HTR-8/SVneo (cell line): ENCODE data around the gene ABCA6.

ENCODE experiments used
- DNase-seq: peaks from one replicate; pipeline ENCODE4 v3.0.0; 2011; ENCODE audit warnings: low spot score, mixed read lengths; ENCODE audit not compliant: insufficient read length
- FAIRE-seq: peaks from 2 replicates; lab custom pipeline; 2011; peaks lifted over from hg19 to GRCh38; lab: Jason Lieb, UNC

Gene ABCA6

GRCh38 chr17:69143151-69143550, 1.5 kb upstream of the ABCA6 start:
- no peak for FAIRE-seq
- no peak for DNase-seq

GRCh38 chr17:69142175-69142802, 594 bp upstream of the ABCA6 start:
- FAIRE-seq, result no peak
- DNase-seq, result no peak

- DNase-seq (no peak), FAIRE-seq (no peak)
Measured at GRCh38 chr17:69134112-69134511, 7.6 kb downstream of the ABCA6 start.

GRCh38 chr17:69130627-69131296, 10.9 kb downstream of the ABCA6 start:
- FAIRE-seq (no peak), DNase-seq (no peak)

- DNase-seq, result no peak
- FAIRE-seq, result no peak
Measured at GRCh38 chr17:69123626-69124025, 18.1 kb downstream of the ABCA6 start.

DNA sequence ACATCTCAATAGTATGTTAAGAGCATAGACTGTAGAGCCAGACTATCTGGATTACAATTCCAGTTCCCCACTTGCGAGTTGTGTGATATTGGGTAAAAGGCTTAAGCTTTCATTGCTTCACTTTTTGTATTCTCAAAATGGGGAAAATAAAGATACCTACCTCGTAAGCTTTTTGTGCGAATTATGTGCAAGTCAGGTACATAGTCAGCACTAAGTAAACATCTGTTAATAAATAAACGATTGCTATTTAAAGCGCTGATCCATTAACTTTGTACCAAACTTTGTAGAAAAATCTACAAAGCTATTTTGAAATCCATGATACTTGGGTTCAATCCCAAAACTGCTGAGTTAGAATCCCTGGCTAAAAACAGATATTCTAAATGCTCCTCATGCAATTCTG, 19.6 kb downstream of the ABCA6 start:
- FAIRE-seq, result no peak

DNA sequence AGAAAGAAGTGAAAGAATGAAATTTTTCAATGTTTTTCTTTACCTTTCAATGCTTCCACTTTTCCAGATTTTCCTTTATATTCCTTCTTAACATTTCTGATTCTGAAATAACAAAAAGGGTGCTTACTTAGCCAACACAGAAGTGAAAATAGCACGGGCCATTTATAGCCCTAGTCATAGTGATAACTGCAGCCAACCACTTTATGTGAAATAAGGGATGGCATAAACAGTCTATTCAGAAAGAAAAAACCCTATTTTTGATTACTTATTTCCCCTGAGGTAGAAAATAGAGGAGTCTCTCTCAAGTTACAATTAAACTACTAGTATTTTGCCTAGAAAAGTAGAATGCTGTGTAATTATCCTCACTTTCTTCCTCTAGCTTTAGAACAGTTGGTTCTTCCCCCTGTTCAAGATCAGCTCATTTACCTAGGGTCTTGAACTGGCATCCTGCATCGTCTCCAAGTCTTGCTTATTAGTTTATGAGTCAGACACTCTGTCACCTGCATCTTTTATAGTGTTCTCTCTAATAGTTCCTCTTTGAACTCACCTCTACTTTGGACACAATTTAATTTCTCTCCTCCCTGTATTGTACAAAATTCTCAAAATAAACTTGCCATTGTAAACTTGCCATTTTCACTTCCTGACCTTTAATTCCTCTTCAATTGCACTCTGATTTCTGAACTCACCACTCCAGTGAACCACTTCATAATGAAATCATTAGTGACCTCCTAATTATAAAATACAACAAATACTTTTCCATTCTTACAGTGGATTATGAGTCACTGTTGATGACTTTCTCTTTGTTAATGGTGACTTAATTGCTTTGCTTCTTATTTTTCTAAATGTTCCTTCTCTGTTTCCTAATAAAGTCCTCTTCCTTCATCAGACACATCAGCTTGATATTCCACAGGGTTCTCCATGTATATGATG, 23.6 kb downstream of the ABCA6 start:
- DNase-seq (no peak), FAIRE-seq (no peak)

More for the DNA sequence above, 19.6 kb downstream of the ABCA6 start:
- no peak for DNase-seq

DNA sequence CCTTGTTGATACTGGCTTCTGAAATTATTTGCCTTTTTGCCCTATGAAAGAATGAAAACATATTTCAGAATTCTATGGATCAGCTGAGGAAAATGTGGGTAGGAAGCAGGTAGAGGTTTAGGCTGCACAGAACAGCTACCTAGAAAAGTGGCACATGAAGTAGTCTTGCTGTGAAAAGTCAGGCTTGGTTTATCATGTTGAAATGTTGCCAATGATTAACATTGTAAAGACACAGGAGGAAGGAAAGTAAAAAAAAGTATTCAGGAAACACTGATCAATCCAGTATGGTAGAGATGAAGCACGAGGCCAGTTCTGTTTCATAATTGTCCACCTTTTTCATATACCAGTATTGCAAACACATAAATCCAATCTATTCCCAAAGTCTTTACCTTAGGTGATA, 29.9 kb downstream of the ABCA6 start:
- no peak for DNase-seq
- FAIRE-seq, result no peak

DNA sequence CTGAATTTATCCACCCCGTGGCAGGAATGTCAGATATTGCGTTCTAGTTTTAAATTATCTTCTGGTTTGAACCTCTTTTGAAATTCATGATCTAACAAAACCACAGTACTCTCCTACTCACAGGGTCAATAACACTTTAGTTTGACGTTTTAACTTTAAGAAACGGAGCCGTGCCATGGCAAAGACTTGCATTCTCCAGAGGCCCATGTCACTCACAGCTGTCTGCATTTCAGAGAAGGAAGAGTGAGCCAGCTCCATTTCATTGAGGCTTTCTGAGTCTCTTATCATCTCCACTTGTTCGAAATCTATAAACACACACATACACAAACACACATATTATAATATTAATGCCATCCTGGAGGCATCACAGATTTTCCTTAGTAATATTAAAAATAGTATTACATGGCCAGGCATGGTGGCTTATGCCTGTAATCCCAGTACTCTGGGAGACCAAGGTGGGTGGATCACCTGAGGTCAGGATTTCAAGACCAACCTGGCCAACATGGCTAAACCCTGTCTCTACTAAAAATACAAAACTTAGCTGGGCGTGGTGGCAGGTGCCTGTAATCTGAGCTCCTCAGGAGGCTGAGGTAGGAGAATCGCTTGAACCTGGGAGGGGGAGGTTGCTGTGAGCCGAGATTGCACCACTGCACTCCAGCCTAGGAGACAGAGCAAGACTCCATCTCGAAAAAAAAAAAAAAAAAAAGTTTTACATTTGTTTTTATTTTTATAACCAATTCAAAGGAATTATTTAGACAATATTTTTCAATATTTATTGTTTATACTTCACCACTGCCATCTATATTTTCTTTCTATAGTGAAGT, 35.6 kb downstream of the ABCA6 start:
- no peak for DNase-seq
- FAIRE-seq, result no peak

- no peak for FAIRE-seq
- DNase-seq, result no peak
Measured at GRCh38 chr17:69103557-69104233, 38.0 kb downstream of the ABCA6 start.

- DNase-seq (no peak), FAIRE-seq (no peak)
Measured at GRCh38 chr17:69098625-69099024, 43.1 kb downstream of the ABCA6 start.

DNA sequence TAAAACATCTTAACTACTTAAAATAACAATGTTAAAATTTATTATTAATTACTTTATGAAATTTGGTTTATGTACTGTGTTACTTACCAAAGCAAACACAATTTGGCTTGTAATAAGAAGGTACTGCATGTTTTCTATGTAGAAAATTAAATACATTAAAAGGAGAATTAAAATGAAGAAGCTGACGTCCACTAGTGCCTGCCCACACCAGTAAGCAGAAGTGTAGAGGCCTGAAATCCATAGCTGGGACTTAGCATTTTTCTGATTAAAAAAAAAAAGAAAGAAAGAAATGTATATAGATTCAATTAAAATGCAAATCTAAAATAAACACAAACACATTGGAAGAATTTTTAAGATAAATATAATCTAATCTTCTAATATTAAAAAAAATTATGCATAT, 45.2 kb downstream of the ABCA6 start:
- DNase-seq (no peak), FAIRE-seq (no peak)

DNA sequence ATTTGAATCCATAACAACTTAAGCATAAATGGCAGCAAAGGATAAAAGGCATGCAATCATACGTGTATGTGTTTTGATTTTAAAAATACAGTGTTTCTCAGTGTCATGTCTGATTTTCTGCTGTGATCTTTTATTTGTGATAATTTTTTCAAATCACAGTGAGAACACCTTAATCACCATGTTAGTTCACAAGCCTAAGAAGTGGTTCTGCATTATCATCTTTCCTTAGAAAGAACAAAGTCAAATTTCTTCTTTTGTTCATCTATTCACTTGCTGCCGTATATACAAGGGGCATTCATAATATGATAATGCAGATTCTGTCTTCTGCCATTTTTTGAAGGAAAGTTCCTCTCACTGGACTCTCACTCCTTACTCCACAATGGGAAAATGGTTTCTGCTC, 47.7 kb downstream of the ABCA6 start:
- DNase-seq (no peak), FAIRE-seq (no peak)

DNA sequence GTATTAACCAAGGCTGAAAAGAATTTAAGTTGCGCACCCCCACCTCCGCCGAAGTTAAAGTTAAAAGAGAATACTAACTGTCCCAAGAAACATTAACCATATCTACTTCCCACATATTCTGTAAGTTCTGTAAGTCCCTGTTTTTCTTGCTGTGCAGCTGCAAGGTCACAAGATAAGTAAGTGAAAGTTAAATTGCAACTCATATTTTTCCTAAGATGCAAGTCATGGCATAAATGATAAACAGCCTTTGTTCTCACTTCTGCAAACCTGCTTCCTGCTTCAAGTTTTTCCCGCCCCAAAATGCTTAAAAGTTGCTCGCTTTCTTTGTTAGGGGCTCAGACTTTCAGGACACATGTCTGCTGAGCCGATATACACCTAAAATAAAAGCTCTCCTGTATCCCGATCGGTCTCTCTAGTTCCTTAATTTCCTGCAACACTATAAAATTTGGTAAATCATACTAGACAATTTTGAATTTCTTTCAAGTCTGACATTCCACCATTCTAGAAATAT, 48.4 kb downstream of the ABCA6 start:
- DNase-seq, result no peak
- no peak for FAIRE-seq

GRCh38 chr17:69090365-69090764, 51.3 kb downstream of the ABCA6 start:
- DNase-seq (no peak), FAIRE-seq (no peak)

DNA sequence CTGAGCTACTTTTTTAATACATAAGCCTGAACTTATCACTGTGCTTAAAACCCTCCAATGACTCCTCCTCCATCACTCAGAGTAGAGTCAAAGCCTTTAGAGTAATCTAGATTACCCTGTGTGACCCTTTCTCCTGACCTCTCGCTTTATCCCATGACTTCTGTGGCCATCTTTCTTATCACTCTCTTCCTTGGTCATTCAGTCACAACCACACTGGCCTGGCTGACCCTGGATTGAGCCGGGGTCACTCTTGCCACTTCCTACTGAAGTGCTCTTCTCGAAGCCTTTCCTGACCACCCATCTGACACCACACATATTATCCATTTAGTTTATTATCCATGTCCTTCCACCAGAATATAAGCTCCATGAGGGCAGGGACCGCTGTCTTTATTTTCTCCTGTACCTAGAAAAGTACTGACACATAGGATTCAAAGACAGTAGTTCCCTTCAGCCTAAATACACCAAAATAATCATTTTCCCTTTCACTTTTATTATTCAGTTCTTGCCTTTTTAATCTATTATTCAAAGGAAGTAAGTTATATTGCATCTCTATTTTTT, 53.0 kb downstream of the ABCA6 start:
- no peak for DNase-seq
- no peak for FAIRE-seq

- FAIRE-seq, result no peak
- DNase-seq, result no peak
Measured at GRCh38 chr17:69086641-69087040, 55.1 kb downstream of the ABCA6 start.

DNA sequence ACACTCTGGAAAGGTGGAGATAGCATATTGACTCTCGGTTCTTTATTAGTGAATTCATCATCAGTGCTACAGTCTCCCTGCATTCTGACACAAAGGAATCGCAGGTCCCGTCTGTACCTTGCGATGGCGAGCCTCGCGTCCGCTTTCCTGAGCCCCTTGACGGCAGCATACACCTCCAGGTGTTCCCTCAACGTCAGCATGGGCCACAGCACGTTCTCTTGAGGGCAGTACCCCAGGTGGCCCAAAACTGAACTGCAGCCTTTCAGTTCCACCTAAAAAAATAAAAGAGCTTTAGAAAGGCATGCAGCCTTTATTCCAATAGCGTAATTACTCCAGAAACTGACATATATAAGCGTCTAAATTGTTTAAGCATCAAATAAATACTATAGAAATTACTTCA, 56.8 kb downstream of the ABCA6 start:
- no peak for DNase-seq
- no peak for FAIRE-seq

DNA sequence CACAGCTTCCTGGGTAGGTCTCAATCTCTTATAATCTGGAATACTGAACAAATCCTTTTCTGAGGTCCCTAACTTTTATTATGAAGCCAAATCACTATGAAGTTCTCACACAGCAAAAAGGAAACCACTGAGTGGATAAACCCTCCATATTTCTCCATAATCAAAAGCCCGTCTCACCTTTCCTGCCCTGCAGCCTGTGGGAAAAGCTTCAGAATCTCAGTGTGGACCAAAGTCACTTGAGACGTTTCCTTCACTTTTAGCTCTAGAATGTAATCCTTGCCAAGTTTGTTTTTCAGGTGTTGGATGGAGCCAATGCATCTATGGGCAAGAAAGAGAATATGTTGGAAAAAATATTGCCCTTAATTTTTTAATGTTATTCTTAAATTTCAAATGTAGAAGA, 59.0 kb downstream of the ABCA6 start:
- FAIRE-seq, result no peak

More for the DNA sequence above, 59.0 kb downstream of the ABCA6 start:
- no peak for DNase-seq
